GM18498 (cell line): ENCODE measurements around the gene FBXL16.

ENCODE experiments used
- ATAC-seq: cut with Tn5 transposase; IDR thresholded peaks from one replicate; pipeline ENCODE4 v1.9.1; 2021; ENCODE audit warnings: mild to moderate bottlenecking, moderate library complexity; ENCODE audit not compliant: unreplicated experiment

The FBXL16 gene

DNA sequence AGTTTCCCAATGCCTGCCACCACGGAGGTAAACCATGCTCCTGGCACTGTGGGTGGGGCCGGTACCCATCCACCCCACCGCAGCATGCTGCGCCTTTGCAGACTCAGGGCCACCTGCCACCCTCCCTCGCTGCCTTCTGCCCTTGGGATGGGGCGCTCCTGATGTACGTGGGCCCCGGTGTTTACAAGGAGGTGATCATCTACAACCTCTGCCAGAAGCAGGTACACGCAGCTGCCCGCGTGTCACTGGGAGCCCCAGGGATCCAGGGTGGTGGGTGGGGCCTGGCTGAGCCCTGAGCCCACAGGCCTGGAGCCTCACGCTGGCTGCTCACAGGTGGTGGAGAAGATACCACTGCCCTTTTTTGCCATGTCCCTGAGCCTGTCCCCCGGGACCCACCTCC, 39.0 kb downstream of the FBXL16 start:
- ATAC-seq: no peak

DNA sequence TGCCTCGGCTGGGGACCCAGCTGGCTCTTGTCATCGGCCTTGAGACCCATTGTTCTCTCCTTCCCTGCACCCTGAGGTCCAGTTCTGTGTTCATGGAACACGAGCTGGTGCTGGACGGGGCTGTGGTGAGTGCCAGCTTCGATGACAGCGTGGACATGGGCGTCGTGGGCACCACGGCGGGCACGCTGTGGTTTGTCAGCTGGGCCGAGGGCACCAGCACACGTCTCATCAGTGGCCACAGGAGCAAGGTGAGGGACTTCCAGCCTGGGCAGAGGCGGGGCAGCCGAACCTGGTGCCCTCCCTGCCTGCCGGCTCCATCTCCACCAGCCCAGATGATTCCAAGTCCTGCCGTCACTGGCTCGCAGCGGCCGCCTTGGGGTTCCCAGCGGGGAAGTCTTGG, 43.0 kb downstream of the FBXL16 start:
- ATAC-seq: no peak

- no peak for ATAC-seq
Measured at GRCh38 chr16:662095-662494, 43.5 kb downstream of the FBXL16 start.

- no peak for ATAC-seq
Measured at GRCh38 chr16:661184-661821, 44.3 kb downstream of the FBXL16 start.

- peak; percentile 51 for ATAC-seq
Measured at GRCh38 chr16:660459-661183, 45.0 kb downstream of the FBXL16 start.

GRCh38 chr16:660132-660458, 45.5 kb downstream of the FBXL16 start:
- ATAC-seq: peak; percentile 6

DNA sequence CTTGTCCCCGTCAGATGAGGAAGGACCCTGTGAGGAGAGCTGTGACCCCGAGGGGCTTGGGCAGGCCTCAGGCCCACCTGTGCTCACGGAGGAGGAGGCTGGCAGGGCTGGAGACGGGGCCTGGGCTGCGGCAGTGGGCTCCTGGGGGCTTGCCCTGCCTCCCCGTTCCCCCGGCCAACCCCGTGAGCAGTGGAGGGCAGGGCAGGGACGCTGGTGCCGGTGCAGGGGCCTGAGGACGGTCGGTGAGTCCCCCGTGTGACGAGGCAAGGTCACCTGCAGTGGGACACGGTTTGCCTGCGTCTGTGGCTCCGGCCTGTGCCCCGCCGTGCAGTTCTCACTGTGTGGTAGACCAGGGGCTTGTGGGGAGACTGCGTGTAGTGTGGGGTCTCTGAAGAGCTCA, 46.0 kb downstream of the FBXL16 start:
- no peak for ATAC-seq

GRCh38 chr16:658679-659571, 46.7 kb downstream of the FBXL16 start:
- no peak for ATAC-seq

DNA sequence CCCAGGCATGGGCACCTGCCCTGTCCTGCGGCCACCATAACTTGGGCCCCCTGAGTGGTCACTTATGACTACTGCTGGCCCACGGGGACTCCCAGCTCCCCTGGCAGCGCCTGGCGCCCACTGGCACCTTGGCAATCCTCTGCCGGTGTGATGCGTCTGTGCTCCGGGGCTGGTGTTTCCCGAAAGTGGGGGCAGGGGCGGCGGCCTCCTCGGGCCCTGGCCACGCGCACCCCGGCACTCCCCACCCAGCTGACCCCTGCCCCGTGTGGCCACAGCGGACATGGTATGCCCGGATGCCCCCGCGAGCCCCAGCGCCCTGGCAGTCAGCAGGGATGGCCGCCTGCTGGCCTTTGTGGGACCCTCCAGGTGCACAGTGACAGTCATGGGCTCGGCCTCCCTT, 48.1 kb downstream of the FBXL16 start:
- ATAC-seq: no peak

GRCh38 chr16:654034-654433, 51.6 kb downstream of the FBXL16 start:
- ATAC-seq: no peak

- ATAC-seq: no peak
Measured at GRCh38 chr16:652454-653305, 52.9 kb downstream of the FBXL16 start.

GRCh38 chr16:651844-652243, 53.8 kb downstream of the FBXL16 start:
- ATAC-seq: no peak

DNA sequence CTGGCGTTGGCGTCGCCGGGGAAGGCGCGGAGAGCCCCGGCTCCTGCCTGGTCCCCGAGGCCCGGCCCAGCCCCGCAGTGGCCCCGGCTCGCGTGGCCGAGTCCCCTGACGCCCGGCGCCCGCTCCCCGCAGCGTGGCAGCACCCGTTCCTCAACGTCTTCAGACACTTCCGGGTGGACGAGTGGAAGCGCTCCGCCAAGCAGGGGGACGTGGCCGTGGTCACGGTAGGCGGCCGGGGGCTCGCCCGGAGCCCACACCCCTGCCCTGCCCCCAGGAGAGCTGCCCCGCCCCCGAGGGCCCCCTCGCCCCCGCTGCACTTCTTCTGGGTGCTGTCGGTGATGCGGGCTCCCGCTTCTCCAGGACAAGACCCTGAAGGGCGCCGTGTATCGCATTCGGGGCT, 56.0 kb downstream of the FBXL16 start:
- peak; percentile 18 for ATAC-seq

DNA sequence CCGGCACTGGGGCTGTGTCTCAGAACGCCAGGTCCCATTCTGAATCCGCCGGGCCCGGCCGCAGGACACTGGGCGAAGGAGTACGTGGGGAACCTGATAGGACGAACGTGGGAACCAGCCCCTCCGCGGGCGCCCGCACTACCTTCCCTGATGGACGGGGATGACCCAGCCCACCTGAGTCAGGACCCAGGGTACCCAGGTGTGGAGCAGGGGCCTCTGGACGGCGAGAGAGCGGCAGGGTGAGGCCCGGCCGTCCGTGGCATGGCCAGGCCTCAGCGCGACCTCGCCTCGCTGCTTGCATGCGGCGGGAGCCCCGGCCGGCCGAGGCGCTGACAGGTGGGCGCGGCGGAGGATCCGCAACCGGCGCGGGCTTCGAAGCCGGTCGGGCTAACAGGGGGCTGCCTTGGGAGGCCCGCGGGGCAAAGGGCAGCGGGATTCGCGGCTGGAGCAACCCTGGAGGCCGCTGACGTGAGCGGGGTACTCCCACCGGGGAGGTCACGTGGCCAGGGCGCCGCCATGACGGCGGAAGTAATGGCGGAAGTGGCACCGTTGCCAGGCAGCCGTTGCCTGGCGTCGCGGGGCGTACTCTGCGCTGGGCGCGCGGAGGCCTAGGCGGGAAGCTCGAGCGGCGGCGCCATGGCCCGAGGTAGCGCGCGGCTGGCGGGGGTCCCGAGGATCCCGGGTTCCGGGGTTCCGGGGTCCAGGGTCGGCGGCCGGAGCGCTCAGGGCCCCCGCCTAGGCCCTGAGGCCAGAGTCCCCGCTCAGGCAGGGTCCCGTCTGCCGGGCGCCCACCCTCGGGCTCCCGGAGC, 56.6 kb downstream of the FBXL16 start, which contains the start of gene WDR90:
Gene WDR90 (plus strand): TSS at position 585 of the 809 bp plus-strand sequence. CDS start 52 bp downstream, at position 637.
- peak; percentile 78 for ATAC-seq

DNA sequence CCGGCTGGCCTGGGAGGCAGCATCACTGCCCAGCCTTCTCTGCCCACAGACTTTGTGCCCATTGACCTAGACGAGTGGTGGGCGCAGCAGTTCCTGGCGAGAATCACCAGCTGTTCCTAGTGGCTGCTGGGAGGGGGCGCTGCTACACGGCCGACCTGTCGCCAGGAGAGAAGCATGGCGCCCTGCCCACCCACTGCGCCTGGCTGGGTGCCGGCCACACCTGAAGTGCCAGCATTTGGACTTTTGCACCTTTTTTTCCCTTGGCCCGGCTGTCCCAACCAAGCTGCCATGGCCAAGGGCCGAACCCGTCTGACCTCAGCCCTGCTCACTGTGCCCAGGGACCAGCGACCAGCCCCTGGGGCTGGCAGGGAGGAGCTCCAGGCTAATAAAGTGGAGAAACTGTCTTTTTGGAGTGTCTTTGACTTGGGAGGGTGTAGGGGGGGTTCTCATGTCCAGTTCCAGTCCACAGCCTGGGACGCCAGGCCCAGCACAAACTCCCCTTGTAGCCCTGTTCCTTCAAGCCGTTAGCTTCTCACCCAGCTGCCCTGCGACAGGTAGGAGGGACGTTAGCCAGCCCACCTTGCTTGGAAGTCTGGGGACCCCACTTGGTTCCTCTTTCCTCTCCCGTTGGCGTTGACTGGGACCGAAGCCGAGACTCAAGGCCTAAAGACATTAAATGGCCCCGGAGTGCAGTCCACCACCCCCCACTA, 57.4 kb downstream of the FBXL16 start:
- ATAC-seq: no peak

GRCh38 chr16:647173-647902, 58.3 kb downstream of the FBXL16 start:
- no peak for ATAC-seq

GRCh38 chr16:646679-647172, 58.9 kb downstream of the FBXL16 start:
- no peak for ATAC-seq

GRCh38 chr16:645852-646678, 59.5 kb downstream of the FBXL16 start:
- no peak for ATAC-seq
